Spleen (tissue), 7 donors: Measurements from ENCODE around the gene ZNF91.

Experiments
- CTCF ChIP-seq, 11 experiments: fragments of 200-600 bp in 7 of 11; fragments of 450-650 bp in 4 of 11; sonication (generic) in 4 of 11; IDR thresholded peaks in 8 of 11; conservative IDR thresholded peaks in 3 of 11; 1 replicate in 7 of 11; 2 replicates in 4 of 11; pipeline versions ENCODE4 v1.4.0 to v1.8.0; 2016 to 2021; ENCODE audit warnings: antibody characterized with exemption in 11 of 11, inconsistent platforms in 4 of 11, mild to moderate bottlenecking in 1 of 11
- POLR2A ChIP-seq, 3 donors: fragments of 450-650 bp; IDR thresholded peaks; one replicate each; pipeline ENCODE4 v1.5.1; 2017; ENCODE audit warnings: antibody characterized with exemption in 3 of 3, mild to moderate bottlenecking in 1 of 3
- POLR2AphosphoS5 ChIP-seq, 3 donors: sonication (generic); formaldehyde crosslinking; IDR thresholded peaks; one replicate each; pipeline ENCODE4 v1.5.1; 2017; ENCODE audit warnings: antibody characterized with exemption in 3 of 3
- donor health status: DM: no; HTN: no; CAD: no; lungs with moderate emphysema.
- donor health status: DM: no; HTN: no; CAD: no.
- donor health status: DM: no; HTN: no; CAD: no.

DNA sequence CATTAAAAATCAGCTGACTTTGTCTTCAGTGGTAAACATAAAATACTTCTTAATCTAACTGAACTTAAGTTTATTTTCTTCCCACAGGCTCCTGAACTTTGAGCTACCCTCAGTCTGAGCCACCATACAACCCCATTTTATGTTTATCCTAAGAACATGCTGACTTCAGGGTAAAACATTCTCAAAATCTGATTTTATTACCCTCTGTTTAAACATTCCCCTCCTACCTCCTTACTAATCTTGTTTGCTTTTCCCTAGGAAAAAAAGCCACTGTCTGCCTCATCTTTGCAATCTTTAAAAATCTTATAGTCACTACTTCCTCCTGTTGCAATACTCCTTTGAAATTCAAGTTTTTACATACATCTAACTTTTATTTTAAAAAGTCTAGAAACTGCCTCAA, 4.0 kb downstream of the ZNF91 start:
- TF ChIP-seq POLR2A (IDR thresholded peaks at IDR 0.05) (no peak), CTCF (IDR thresholded peaks at IDR 0.05 in 8 of 11, conservative IDR thresholded peaks at IDR 0.05 in 3 of 11) (no peak), POLR2AphosphoS5 (IDR thresholded peaks at IDR 0.05) (no peak)
